Vagina (tissue), 2 donors: ENCODE results near the gene GRIK4.

Experiments
- CTCF ChIP-seq, 3 experiments: fragments of 450-650 bp in 2 of 3; fragments of 200-600 bp in 1 of 3; sonication (generic) in 1 of 3; IDR thresholded peaks; one replicate each; pipeline ENCODE4 v1.5.1; 2017 to 2019; ENCODE audit warnings: antibody characterized with exemption in 3 of 3, mild to moderate bottlenecking in 2 of 3, moderate library complexity in 2 of 3
- POLR2A ChIP-seq, 2 donors: fragments of 450-650 bp; IDR thresholded peaks; one replicate each; pipeline ENCODE4 v1.6.1; 2017; ENCODE audit warnings: antibody characterized with exemption in 2 of 2, mild to moderate bottlenecking in 2 of 2, moderate library complexity in 2 of 2

- no peak for TF ChIP-seq CTCF (IDR thresholded peaks at IDR 0.05)
- TF ChIP-seq POLR2A (IDR thresholded peaks at IDR 0.05), result no peak
These were observed 379.2 kb downstream of the GRIK4 start for GRCh38 chr11:120890609-120891320.
